IPS-20b (cell line): ENCODE results near the gene NINJ2.

ENCODE experiments used
- H3K27ac ChIP-seq: one replicate; pipeline ENCODE4 v1.5.1; 2013; ENCODE audit warnings: low read length
- H3K27me3 ChIP-seq: 2 replicates; pipeline ENCODE4 v1.6.1; 2013; ENCODE audit warnings: mild to moderate bottlenecking, low read length, inconsistent platforms; ENCODE audit not compliant: insufficient read depth
- H3K36me3 ChIP-seq: 2 replicates; pipeline ENCODE4 v1.6.1; 2013; ENCODE audit warnings: low read depth, mild to moderate bottlenecking, inconsistent platforms, low read length, moderate library complexity; ENCODE audit not compliant: insufficient read depth
- H3K4me1 ChIP-seq: 2 replicates; pipeline ENCODE4 v1.6.1; 2013; ENCODE audit warnings: mild to moderate bottlenecking, control low read depth, inconsistent platforms, low read length, moderate library complexity; ENCODE audit not compliant: insufficient read depth
- H3K4me3 ChIP-seq: 2 replicates; pipeline ENCODE4 v1.5.1; 2013; ENCODE audit warnings: mild to moderate bottlenecking, low read length, inconsistent platforms
- H3K9ac ChIP-seq: 2 replicates; pipeline ENCODE4 v1.6.1; 2013; ENCODE audit warnings: low read depth, mild to moderate bottlenecking, inconsistent platforms, low read length, moderate library complexity
- H3K9me3 ChIP-seq: 2 replicates; pipeline ENCODE4 v1.6.1; 2013; ENCODE audit warnings: mild to moderate bottlenecking, low read depth, low read length, inconsistent platforms; ENCODE audit not compliant: insufficient read depth

Gene NINJ2

GRCh38 chr12:527241-527640 lies 136.0 kb downstream of the NINJ2 start:
- Histone ChIP-seq H3K9ac (no peak overlapping the region), H3K4me1 (no peaks in the 10 kb centered on the region), H3K27ac (no peak overlapping the region), H3K4me3 (no peak overlapping the region), H3K9me3 (peaks cover 10% of the 10 kb centered on the region; the same call in 1 of the 2 replicates), H3K36me3 (no peaks in the 10 kb centered on the region), H3K27me3 (no peaks in the 10 kb centered on the region)

- no peak overlapping the region for H3K4me3 ChIP-seq
- H3K4me1 ChIP-seq, result no peaks in the 10 kb centered on the region
- no peak overlapping the region for H3K9ac ChIP-seq
- H3K9me3 ChIP-seq, result peaks cover 10% of the 10 kb centered on the region; the same call in 1 of the 2 replicates
- no peaks in the 10 kb centered on the region for H3K27me3 ChIP-seq
- no peak overlapping the region for H3K27ac ChIP-seq
- H3K36me3 ChIP-seq, result no peaks in the 10 kb centered on the region
Observed at GRCh38 chr12:526089-526488, 137.2 kb downstream of the NINJ2 start.

DNA sequence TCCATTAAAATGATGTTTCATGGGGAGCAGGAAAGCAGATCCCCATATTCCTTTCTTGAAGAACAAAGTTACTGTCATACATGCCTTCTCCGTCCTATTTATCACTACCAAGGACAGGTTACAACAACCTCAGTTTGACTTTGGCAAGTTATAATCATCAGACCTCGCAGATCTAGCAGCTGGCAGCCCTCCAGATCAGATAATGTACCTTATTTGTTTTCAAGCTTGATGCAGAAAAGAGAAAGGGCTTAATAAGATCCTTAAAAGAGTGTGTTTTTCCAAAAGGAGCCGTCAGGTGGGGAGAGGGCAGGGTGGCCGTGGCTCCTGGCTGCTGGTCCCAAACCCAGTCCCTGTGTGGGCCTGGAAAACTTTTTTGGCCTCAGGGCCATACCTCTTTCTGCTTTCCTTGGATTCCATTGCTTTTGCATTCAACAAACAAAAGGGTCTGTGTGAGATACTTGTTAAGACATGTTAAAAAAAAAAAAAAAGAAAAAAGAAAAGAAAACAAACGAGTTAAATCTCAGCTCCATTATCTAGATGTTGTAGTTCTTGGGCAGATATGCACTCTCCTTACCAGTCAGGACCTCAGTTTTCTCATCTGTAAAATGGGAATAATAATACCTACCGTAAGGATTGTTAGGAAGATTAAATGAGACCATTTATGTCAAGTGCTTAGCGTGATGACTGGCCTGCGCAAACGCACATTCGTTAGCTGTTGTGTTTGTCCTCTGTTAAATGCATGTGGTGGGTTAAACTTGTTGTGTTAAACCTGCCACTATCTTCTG lies 138.9 kb downstream of the NINJ2 start:
- H3K27ac ChIP-seq, result no peak overlapping the region
- no peak overlapping the region for H3K9ac ChIP-seq
- H3K4me1 ChIP-seq, result no peaks in the 10 kb centered on the region
- no peaks in the 10 kb centered on the region for H3K27me3 ChIP-seq
- no peaks in the 10 kb centered on the region for H3K36me3 ChIP-seq
- peaks cover 8% of the 10 kb centered on the region; the same call in 1 of the 2 replicates for H3K9me3 ChIP-seq
- H3K4me3 ChIP-seq, result no peak overlapping the region

GRCh38 chr12:522692-523378 lies 140.4 kb downstream of the NINJ2 start:
- H3K9me3 ChIP-seq, result no peaks in the 10 kb centered on the region
- no peak overlapping the region for H3K9ac ChIP-seq
- H3K4me3 ChIP-seq, result no peak overlapping the region
- H3K36me3 ChIP-seq, result no peaks in the 10 kb centered on the region
- no peak overlapping the region for H3K27ac ChIP-seq
- no peaks in the 10 kb centered on the region for H3K27me3 ChIP-seq
- no peaks in the 10 kb centered on the region for H3K4me1 ChIP-seq

- Histone ChIP-seq H3K27ac (no peak overlapping the region), H3K9ac (no peak overlapping the region), H3K4me3 (no peak overlapping the region), H3K4me1 (no peaks in the 10 kb centered on the region), H3K36me3 (no peaks in the 10 kb centered on the region), H3K27me3 (no peaks in the 10 kb centered on the region), H3K9me3 (no peaks in the 10 kb centered on the region)
Observed at GRCh38 chr12:520119-520518, 143.1 kb downstream of the NINJ2 start.

GRCh38 chr12:517538-517937 lies 145.7 kb downstream of the NINJ2 start:
- Histone ChIP-seq H3K27me3 (no peaks in the 10 kb centered on the region), H3K4me1 (no peaks in the 10 kb centered on the region), H3K4me3 (no peak overlapping the region)

More at GRCh38 chr12:517538-517937, 145.7 kb downstream of the NINJ2 start:
- Histone ChIP-seq H3K9ac (no peak overlapping the region), H3K9me3 (no peaks in the 10 kb centered on the region), H3K27ac (no peak overlapping the region), H3K36me3 (no peaks in the 10 kb centered on the region)
